ENCODE measurements around the gene RGS7BP. TPM values are rescaled to one million over a fixed set of nuclear protein-coding genes. Genes with fewer than 3 reads are reported as not detected.

The RGS7BP gene
- total RNA-seq, 1 experiment from 2014 or later, result 0.33 TPM

GRCh38 chr5:64592730-64593341 lies 87.0 kb downstream of the RGS7BP start:
- no peak overlapping the region for H2BK12ac ChIP-seq (ENCODE audit: insufficient read length, low read depth, low read length)
- H3K14ac ChIP-seq (ENCODE audit: insufficient read depth, low read length), result no peak overlapping the region
- no peak overlapping the region for H3K4me2 ChIP-seq (ENCODE audit: insufficient read depth, insufficient read length, low read length)
- H2AFZ ChIP-seq (ENCODE audit: low read length), result no peak overlapping the region
- DNase-seq, result no peak
- H3K4ac ChIP-seq (ENCODE audit: low read depth, low read length), result no peak overlapping the region
- H3K4me3 Mint-ChIP-seq, result no peak overlapping the region
- H2BK5ac ChIP-seq (ENCODE audit: insufficient read length, low read length), result no peak overlapping the region
- no peak overlapping the region for H3K27ac ChIP-seq (ENCODE audit: insufficient read length, low read depth, low read length)
- H3K9me3 ChIP-seq (ENCODE audit: control insufficient read depth, low read depth, low read length), result no peaks in the 10 kb centered on the region
- H2BK20ac ChIP-seq (ENCODE audit: low read depth, low read length, poor library complexity, severe bottlenecking), result no peak overlapping the region
- H3K56ac ChIP-seq (ENCODE audit: insufficient read length, low read depth, low read length), result no peak overlapping the region
- H3K27ac Mint-ChIP-seq, result no peak overlapping the region
- no peak overlapping the region for H4K8ac ChIP-seq (replicated peaks; ENCODE audit: insufficient read length, low read depth, low read length)
- H3K27me3 ChIP-seq (ENCODE audit: insufficient read depth, low read length), result no peaks in the 10 kb centered on the region
- H3K36me3 Mint-ChIP-seq (ENCODE audit: insufficient read depth in 1 of 3, low read depth in 3 of 3), result no peaks in the 10 kb centered on the region; a peak in 1 of 7 replicates
- TF ChIP-seq, protein P1, sequence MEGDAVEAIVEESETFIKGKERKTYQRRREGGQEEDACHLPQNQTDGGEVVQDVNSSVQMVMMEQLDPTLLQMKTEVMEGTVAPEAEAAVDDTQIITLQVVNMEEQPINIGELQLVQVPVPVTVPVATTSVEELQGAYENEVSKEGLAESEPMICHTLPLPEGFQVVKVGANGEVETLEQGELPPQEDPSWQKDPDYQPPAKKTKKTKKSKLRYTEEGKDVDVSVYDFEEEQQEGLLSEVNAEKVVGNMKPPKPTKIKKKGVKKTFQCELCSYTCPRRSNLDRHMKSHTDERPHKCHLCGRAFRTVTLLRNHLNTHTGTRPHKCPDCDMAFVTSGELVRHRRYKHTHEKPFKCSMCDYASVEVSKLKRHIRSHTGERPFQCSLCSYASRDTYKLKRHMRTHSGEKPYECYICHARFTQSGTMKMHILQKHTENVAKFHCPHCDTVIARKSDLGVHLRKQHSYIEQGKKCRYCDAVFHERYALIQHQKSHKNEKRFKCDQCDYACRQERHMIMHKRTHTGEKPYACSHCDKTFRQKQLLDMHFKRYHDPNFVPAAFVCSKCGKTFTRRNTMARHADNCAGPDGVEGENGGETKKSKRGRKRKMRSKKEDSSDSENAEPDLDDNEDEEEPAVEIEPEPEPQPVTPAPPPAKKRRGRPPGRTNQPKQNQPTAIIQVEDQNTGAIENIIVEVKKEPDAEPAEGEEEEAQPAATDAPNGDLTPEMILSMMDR (conservative IDR thresholded peaks at IDR 0.05), result no peak
- no peak overlapping the region for H3K18ac ChIP-seq (ENCODE audit: insufficient read length, low read depth, low read length)
- H3K27me3 Mint-ChIP-seq (ENCODE audit: low read depth), result no peaks in the 10 kb centered on the region
- no peak overlapping the region for H2BK120ac ChIP-seq (ENCODE audit: low read depth, low read length, poor library complexity, severe bottlenecking)
- H4K91ac ChIP-seq (ENCODE audit: insufficient read length, low read depth, low read length), result no peak overlapping the region
- H3K4me1 ChIP-seq (ENCODE audit: insufficient read depth, low read length), result peaks cover 5% of the 10 kb centered on the region; the same call in 1 of the 2 replicates
- H2BK15ac ChIP-seq (ENCODE audit: low read depth, low read length), result no peak overlapping the region
- no peak overlapping the region for H2AK5ac ChIP-seq (ENCODE audit: insufficient read length, low read length)
- no peaks in the 10 kb centered on the region for H3K9me3 Mint-ChIP-seq
- H3K4me1 Mint-ChIP-seq, result peaks cover 20 to 21% of the 10 kb centered on the region in 2 experiments
- H3K9ac ChIP-seq (ENCODE audit: extremely low read depth, insufficient read length, low read length), result no peak overlapping the region
- H3K23ac ChIP-seq (ENCODE audit: insufficient read length, low read depth, low read length), result no peak overlapping the region
- no CpG with 5 or more reads among the region's 2 CpGs for WGBS (ENCODE audit: extremely low coverage, insufficient read length, low lambda C conversion rate)
- H3K79me2 ChIP-seq (ENCODE audit: insufficient read depth, low read length), result no peaks in the 10 kb centered on the region
- H3K79me1 ChIP-seq (ENCODE audit: insufficient read depth, low read depth, low read length, poor library complexity, severe bottlenecking), result no peaks in the 10 kb centered on the region
- H3T11ph ChIP-seq (ENCODE audit: low read length), result no peak overlapping the region
- H4K20me1 ChIP-seq (ENCODE audit: control insufficient read depth, insufficient read depth, insufficient read length), result no peaks in the 10 kb centered on the region
- no peaks in the 10 kb centered on the region for H3K23me2 ChIP-seq (ENCODE audit: insufficient read length, low read depth, low read length, poor library complexity, severe bottlenecking)
- H4K5ac ChIP-seq (ENCODE audit: insufficient read length, low read depth, low read length), result no peak overlapping the region

Data from H9 (cell line).